ENCODE results near the gene MEGF10. TPM values are rescaled to one million over a fixed set of nuclear protein-coding genes. Genes with fewer than 3 reads are reported as not detected.

The MEGF10 gene
- total and polyA plus RNA-seq, 2 experiments from 2014 or later = not detected

DNA sequence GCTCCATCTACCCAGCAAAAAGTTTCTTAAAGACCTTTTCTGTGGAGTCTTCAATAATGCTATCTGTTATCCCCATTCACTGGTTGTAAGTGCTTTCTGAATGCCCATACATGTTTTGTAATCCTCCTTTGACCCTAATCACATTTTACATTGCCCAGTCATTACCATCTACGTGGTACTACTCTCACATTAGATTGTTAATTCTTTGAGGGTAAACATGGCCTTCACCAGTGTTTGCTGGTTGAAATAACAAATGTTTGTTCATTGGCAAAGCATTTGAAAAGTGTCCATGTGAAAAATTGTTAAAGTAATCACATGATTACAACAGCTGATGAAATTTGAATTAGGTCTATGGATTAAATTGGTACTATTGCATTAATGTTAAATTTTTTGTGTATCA, 31.8 kb downstream of the MEGF10 start:
- in situ Hi-C loops (cut with MboI) = loop anchor here (25.0 kb wide), 1 partner anchor 660 kb away; no protein-coding TSS in a partner anchor

DNA sequence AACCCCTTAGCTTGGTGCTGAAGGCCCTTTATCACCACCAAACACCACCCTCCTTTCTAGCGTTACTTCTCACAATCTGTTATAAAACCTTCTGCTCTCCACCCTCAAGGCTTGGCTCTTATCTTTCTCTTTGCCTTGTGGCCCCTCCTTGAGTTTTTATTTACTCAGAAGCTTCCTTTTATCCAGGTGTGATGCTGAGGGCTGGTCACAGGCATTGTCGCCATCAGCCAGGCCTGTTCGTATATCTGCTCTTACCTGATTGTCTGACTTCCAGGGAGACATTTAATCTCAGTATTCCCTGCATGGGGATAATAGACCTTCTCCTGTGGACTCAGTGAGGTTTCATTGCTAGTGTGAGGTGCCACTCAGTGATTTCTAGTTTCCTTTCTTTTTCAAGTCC, 34.2 kb downstream of the MEGF10 start:
- no peaks in the 10 kb centered on the region for H3K9me3 ChIP-seq (ENCODE audit: low read depth)
- 81% methylated on average over 3 of the region's 3 CpGs for WGBS, 2 experiments (ENCODE audit: low coverage in 1 of 2, low lambda C conversion rate in 2 of 2, missing lambda C conversion rate in 2 of 2)
- no peaks in the 10 kb centered on the region for H3K9me2 ChIP-seq (ENCODE audit: insufficient read depth)
- no peak overlapping the region for H2AFZ ChIP-seq
- H3K4me1 ChIP-seq (ENCODE audit: insufficient read depth) = peaks cover 15% of the 10 kb centered on the region
- TF ChIP-seq EZH2phosphoT487 (IDR thresholded peaks at IDR 0.05; ENCODE audit: insufficient read depth, low read depth) (no peak), EZH2 (IDR thresholded peaks at IDR 0.05; ENCODE audit: insufficient read depth, poor library complexity, severe bottlenecking) (no peak)
- H3K4me2 ChIP-seq (ENCODE audit: unreplicated experiment) = no peak overlapping the region
- in situ Hi-C loops (cut with MboI) = loop anchor here (25.0 kb wide), 1 partner anchor 662 kb away; no protein-coding TSS in a partner anchor
- peaks cover 5% of the 10 kb centered on the region; the same call in 1 of the 2 replicates for H3K27me3 ChIP-seq (replicated peaks; ENCODE audit: insufficient read depth)
- no peak overlapping the region for H3K9ac ChIP-seq
- no peak for DNase-seq
- no peaks in the 10 kb centered on the region for H4K20me1 ChIP-seq (ENCODE audit: insufficient read depth)
- peaks cover 11% of the 10 kb centered on the region; the same call in 1 of the 2 replicates for H3F3A ChIP-seq (ENCODE audit: insufficient read depth)
- no peak overlapping the region for H3K4me3 ChIP-seq
- no peaks in the 10 kb centered on the region for H3K36me3 ChIP-seq (ENCODE audit: low read depth)
- H3K27ac ChIP-seq = no peak overlapping the region
- no peaks in the 10 kb centered on the region for H3K79me2 ChIP-seq (ENCODE audit: insufficient read depth)

More for the DNA sequence above, 31.8 kb downstream of the MEGF10 start:
- Histone ChIP-seq H3K9me3 (ENCODE audit: low read depth) (no peaks in the 10 kb centered on the region), H3K9ac (no peak overlapping the region), H3K27ac (no peak overlapping the region), H3K79me2 (ENCODE audit: insufficient read depth) (no peaks in the 10 kb centered on the region), H2AFZ (no peak overlapping the region), H3F3A (ENCODE audit: insufficient read depth) (peaks cover 11% of the 10 kb centered on the region; the same call in 1 of the 2 replicates), H3K36me3 (ENCODE audit: low read depth) (no peaks in the 10 kb centered on the region), H3K4me3 (no peak overlapping the region), H4K20me1 (ENCODE audit: insufficient read depth) (no peaks in the 10 kb centered on the region), H3K27me3 (replicated peaks; ENCODE audit: insufficient read depth) (peaks cover 5% of the 10 kb centered on the region; the same call in 1 of the 2 replicates), H3K9me2 (ENCODE audit: insufficient read depth) (no peaks in the 10 kb centered on the region), H3K4me2 (ENCODE audit: unreplicated experiment) (no peak overlapping the region), H3K4me1 (ENCODE audit: insufficient read depth) (peaks cover 10% of the 10 kb centered on the region)
- TF ChIP-seq EZH2phosphoT487 (IDR thresholded peaks at IDR 0.05; ENCODE audit: insufficient read depth, low read depth) (no peak), EZH2 (IDR thresholded peaks at IDR 0.05; ENCODE audit: insufficient read depth, poor library complexity, severe bottlenecking) (no peak)
- no peak for DNase-seq
- WGBS, 2 experiments (ENCODE audit: low coverage in 1 of 2, low lambda C conversion rate in 2 of 2, missing lambda C conversion rate in 2 of 2) = 67 to 81% methylated on average over 1 of the region's 1 CpG

DNA sequence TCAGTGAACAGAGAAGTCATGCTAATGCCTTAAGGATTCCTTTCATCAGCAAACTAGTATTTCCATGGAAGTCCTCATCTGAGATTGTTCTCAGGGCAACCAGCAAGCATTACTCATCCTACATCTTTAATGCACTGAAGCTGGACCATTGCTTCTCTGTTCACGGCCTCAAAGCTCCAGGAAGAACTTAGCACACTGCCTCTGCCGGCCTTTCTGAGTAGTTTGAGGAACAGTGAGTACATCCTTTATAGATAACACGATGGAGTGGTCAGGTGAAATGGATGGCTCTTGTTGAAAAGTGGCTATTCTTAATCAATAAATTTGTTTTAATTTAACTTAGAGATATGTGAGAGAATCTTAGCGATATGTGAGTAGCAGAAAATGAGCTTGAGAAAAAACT, 35.8 kb downstream of the MEGF10 start:
- 59 to 61% methylated on average over 4 of the region's 4 CpGs for WGBS, 2 experiments (ENCODE audit: low coverage in 1 of 2, low lambda C conversion rate in 2 of 2, missing lambda C conversion rate in 2 of 2)
- Histone ChIP-seq H3K4me3 (no peak overlapping the region), H3K9me2 (ENCODE audit: insufficient read depth) (no peaks in the 10 kb centered on the region), H3K36me3 (ENCODE audit: low read depth) (no peaks in the 10 kb centered on the region), H3K27ac (no peak overlapping the region), H3K27me3 (replicated peaks; ENCODE audit: insufficient read depth) (peaks cover 5% of the 10 kb centered on the region; the same call in 1 of the 2 replicates), H3K4me1 (ENCODE audit: insufficient read depth) (0 out of 2 replicates have a peak, but pooled peaks cover 5% of the 10 kb centered on the region), H3F3A (ENCODE audit: insufficient read depth) (no peaks in the 10 kb centered on the region), H3K4me2 (ENCODE audit: unreplicated experiment) (no peak overlapping the region), H4K20me1 (ENCODE audit: insufficient read depth) (no peaks in the 10 kb centered on the region), H2AFZ (no peak overlapping the region), H3K9ac (no peak overlapping the region), H3K79me2 (ENCODE audit: insufficient read depth) (no peaks in the 10 kb centered on the region), H3K9me3 (ENCODE audit: low read depth) (no peaks in the 10 kb centered on the region)
- in situ Hi-C loops (cut with MboI) = no loop called here
- no peak for TF ChIP-seq EZH2phosphoT487 (IDR thresholded peaks at IDR 0.05; ENCODE audit: insufficient read depth, low read depth)
- TF ChIP-seq EZH2 (IDR thresholded peaks at IDR 0.05; ENCODE audit: insufficient read depth, poor library complexity, severe bottlenecking) = no peak
- DNase-seq = no peak

DNA sequence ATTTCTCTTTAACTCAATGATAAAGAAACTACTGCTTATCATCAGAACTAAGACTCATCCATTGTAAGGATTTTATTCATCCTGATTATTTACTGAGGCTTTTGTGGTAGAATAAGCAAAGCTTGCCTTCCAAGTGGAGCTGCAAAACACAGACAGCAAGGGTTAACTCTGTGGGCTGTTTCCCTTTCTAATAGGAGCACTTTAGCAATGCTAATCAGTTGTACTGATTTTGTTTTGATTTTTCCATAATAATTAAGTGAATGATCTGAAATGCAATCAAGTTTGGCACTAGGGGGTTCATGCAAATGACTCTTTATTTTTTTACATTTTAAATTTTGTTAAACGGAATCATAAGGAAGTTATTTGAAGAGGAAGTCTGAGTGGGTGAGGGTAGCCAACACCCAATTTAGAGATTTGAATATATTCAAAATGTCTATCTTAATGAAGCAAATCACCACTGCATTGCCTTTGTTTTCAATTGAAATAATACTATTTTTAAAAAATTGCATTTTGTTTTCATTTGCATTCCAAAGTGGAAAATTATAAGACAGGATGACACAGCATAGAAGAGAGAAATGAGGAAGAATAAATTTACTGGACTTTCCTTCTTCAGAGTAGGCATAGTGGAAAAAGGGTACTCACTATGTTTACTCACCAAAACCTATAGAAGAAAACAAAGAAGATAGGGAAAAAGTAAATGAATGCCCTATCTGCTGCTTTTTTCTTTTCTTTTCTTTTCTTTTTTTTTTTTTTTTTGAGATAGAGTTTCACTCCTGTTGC, 36.6 kb downstream of the MEGF10 start:
- no peaks in the 10 kb centered on the region for H3K9me3 ChIP-seq (ENCODE audit: low read depth)
- H3K27ac ChIP-seq = no peak overlapping the region
- H3K9me2 ChIP-seq (ENCODE audit: insufficient read depth) = no peaks in the 10 kb centered on the region
- 48 to 61% methylated on average over 1 of the region's 1 CpG for WGBS, 2 experiments (ENCODE audit: low coverage in 1 of 2, low lambda C conversion rate in 2 of 2, missing lambda C conversion rate in 2 of 2)
- H3K4me3 ChIP-seq = no peak overlapping the region
- TF ChIP-seq EZH2 (IDR thresholded peaks at IDR 0.05; ENCODE audit: insufficient read depth, poor library complexity, severe bottlenecking) = no peak
- no peak for TF ChIP-seq EZH2phosphoT487 (IDR thresholded peaks at IDR 0.05; ENCODE audit: insufficient read depth, low read depth)
- no peak overlapping the region for H2AFZ ChIP-seq
- no peak for DNase-seq
- H3K79me2 ChIP-seq (ENCODE audit: insufficient read depth) = no peaks in the 10 kb centered on the region
- H3K27me3 ChIP-seq (replicated peaks; ENCODE audit: insufficient read depth) = peaks cover 5% of the 10 kb centered on the region; the same call in 1 of the 2 replicates
- 0 out of 2 replicates have a peak, but pooled peaks cover 5% of the 10 kb centered on the region for H3K4me1 ChIP-seq (ENCODE audit: insufficient read depth)
- no peaks in the 10 kb centered on the region for H4K20me1 ChIP-seq (ENCODE audit: insufficient read depth)
- H3K9ac ChIP-seq = no peak overlapping the region
- no peaks in the 10 kb centered on the region for H3F3A ChIP-seq (ENCODE audit: insufficient read depth)
- in situ Hi-C loops (cut with MboI) = no loop called here
- no peaks in the 10 kb centered on the region for H3K36me3 ChIP-seq (ENCODE audit: low read depth)
- H3K4me2 ChIP-seq (ENCODE audit: unreplicated experiment) = no peak overlapping the region

All from GM23248 (cell line).